Stimulated activated CD4-positive, alpha-beta T cell treated with anti-CD3 and anti-CD28 coated beads, Interleukin-1b, Interleukin-23, amount 100 ng/mL, for 48 hours (primary cell): ENCODE results near the gene MEIKIN.
"Not testable (repeated sequence)": the region's sequence is repeated elsewhere in the genome, so short reads cannot be mapped to it uniquely, and the experiment has no call there.

Experiments
- DNase-seq: peaks from one replicate; pipeline ENCODE4 v3.0.0-alpha.2; 2020

Gene MEIKIN

DNA sequence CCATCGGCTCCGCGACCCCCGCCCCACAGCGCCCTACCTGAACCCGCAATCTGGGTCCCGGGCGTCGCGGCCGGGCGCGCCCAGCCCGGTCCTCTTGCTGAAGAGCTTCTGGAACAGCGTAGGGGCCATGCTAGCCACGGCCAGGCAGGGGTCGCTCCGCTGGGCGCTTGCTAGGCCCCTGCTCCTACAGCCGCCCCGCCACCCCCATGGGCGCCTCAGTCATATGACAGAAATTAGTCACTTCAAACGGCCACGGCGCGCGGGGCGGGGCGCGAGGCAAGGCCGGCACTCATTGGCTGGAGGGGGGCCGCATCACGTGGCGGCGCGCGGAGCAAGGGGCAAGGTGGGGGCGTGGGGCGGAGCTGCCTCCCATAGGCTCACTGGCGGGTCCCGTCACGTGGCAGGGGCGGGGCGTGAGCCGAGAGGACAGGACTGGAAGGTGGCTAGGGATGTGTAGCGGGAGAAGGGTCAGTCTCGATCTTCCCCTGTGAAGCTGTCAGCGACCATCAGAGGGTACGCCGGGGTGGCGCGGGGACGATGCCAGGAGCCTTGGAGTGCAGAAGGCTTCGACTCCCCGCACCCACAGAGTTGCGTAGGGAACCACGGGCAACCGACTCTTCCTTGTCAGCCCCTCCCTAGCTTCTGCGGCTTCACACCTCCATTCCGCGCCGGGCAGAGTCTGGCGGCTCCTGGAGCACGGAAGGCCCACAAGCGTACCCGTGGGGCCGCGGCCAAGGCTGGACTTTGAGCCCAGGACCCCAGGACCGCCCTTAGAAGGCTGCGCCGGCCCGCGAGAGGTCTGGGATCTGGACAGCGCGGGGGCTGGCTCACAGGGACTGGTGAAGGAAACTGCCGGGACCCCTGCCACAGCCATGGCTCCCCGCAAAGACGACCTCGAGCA is 148.4 kb downstream of the MEIKIN start, which contains the start of gene FNIP1:
Gene FNIP1, minus strand, starts transcription at position 225 of the 901 bp plus-strand sequence. Its CDS starts 96 bp downstream, at position 129.
- peak; percentile 99 for DNase-seq

DNA sequence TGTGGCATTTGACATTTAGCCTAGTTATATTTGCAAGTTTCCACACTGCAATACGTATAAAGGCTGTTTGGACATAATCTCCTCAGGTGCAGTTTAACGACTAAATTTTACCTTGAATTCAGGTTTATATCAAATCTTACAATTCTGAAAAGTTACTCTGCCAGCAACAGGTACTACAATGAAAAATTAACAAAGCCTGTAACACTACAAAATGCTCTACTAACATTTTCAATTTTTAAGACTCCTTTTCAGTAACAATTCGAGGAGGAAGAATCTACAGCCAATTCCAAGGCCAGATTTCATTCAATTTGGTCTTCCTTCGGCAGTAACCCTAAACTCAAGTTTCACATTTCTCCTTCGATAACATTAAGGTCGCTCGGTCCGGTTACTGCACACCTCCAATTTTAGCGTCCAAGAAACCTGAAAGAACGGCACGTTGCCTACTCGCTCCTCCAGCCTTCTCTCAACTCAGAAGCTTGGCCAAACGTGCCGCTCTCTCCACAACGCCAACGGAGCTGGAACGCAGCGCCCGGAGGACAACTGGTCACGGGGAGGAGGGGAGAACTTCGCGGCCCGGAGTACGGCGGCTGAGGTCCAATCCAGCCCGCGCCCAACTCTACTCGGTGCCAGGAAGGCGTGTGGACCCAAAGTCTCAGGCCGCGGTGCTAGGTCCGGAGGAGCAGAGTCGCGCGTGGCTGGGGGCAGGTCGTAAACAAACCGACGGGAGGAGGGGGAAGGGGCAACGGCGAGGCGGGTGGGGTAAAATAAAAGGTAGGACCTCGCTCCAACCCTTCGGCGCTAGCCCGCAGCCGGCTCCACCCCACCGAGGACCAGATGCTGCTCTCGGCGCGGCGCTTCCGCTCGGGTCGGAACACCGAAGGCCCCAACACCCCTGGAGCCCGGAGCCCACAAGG is 149.3 kb downstream of the MEIKIN start:
- peak; percentile 25 for DNase-seq

DNA sequence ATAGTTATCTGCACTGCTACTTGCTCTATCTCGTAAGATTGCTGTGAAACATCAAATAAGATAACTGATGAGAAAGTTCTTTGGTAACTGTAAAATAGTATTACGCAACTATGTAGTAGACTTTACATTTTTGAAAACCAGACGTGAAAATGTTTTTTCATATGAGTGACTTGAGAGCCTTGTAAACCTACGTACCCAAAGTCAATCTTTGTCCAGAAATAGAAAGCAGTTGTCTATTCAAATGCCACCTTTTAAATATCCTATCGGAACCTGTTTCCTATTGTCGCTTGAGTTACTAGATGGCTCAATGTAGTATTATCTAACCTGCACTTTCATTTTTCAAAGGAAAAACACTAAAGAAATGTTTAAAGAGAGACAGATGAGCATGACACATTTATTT is 150.2 kb downstream of the MEIKIN start:
- DNase-seq: no peak

DNA sequence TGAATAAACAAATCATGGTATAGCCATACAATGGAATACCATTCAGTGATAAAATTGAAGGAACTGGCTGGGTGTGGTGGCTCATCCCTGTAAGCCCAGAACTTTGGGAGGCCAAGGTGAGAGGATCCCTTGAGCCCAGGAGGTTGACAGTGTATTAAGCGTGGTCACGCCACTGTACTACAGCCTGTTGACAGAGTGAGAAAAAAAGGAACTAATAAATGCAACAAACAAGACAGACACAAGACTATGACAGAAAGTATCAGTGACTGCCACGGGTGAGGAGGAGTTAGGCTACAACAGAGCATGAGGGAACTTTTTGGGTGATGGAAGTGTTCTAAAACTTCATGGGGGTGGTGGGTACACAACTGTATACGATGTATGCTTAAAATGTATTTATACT is 150.9 kb downstream of the MEIKIN start:
- DNase-seq: no peak

DNA sequence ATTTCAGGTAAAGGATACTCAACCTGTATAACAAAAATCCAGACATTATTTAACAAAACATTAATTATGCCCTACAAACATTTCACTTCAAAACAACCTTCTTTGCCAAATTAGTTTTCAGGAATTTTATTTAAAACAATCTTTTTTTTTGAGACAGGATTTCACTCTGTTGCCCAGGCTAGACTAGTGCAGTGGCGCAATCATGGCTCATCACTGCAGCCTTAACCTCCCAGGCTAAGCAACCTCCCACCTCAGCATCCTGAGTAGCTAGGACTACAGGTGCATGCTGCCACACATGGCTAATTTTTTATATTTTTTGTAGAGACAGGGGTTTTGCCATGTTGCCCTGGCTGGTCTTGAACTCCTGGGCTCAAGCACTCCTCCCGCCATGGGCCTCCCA is 152.6 kb downstream of the MEIKIN start:
- no peak for DNase-seq

DNA sequence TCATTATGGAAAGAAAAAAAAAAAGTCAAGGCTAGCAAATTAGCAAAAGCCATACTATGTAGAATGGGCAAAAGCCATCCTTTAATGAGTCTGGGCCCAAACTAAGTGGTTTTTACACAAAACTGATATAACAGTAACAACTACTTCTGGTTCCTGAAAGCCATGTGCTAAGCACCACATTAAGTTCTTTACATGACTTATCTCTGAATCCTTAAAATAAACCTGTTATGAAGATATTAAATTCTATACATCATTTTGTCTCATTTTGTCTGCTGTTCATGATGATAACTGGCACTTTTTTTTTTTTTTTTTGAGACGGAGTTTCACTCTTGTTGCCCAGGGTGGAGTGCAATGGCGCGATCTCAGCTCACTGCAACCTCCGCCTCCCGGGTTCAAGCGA is 153.6 kb downstream of the MEIKIN start:
- no peak for DNase-seq

DNA sequence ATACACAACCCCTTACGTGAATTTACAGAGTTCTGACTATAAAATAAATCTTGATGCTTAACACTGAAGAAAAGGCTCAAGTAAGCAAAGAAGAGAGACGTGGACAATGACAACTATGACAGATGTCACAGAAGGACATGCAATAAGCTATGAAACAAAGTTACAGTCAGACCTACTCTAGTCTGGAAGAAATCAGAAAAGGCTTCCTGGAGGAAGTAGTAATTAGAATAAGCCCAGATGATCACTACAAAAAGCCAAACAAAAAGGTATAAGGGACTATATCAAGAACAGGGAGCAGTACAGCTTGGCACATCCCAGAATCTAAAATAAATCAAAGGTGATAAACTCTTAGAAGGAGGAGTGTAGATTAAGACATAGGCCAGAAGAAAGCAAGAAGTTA is 154.9 kb downstream of the MEIKIN start:
- DNase-seq: no peak

DNA sequence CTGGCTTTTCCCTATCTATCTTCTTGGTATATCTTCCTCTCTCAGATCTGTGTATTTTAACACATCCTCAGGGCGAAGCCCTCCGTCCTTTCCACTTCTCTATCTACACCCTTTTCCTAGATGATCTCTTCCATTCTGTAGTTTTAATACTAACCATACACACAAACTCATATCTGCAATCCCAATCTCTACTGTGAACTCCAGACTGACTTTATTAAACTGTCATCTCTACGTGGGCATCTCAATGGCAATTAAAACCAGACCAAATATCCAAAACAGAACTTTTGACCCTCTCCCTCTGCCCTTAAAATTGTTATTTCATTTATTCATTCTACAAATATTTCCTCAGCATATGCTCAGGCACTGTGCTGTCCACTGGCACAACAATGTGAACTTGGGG is 155.7 kb downstream of the MEIKIN start:
- no peak for DNase-seq

DNA sequence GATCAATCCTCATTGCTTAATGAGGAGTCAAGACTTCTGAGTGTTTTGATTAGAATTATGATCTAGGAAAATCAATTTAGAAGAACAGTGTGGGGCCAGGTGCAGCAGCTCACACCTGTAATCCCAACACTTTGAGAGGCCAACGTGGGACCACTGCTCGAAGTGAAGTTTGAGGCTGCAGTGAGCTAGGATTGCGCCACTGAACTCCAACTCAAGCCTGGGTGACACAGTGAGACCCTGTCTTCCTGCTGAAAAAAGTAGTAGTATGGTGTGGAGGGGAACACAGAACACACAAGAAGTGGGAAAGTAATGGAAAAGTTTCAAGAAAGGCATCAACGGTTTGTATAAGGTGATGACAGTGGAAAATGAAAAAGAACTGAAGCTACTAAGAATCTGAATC is 157.7 kb downstream of the MEIKIN start:
- DNase-seq: no peak

DNA sequence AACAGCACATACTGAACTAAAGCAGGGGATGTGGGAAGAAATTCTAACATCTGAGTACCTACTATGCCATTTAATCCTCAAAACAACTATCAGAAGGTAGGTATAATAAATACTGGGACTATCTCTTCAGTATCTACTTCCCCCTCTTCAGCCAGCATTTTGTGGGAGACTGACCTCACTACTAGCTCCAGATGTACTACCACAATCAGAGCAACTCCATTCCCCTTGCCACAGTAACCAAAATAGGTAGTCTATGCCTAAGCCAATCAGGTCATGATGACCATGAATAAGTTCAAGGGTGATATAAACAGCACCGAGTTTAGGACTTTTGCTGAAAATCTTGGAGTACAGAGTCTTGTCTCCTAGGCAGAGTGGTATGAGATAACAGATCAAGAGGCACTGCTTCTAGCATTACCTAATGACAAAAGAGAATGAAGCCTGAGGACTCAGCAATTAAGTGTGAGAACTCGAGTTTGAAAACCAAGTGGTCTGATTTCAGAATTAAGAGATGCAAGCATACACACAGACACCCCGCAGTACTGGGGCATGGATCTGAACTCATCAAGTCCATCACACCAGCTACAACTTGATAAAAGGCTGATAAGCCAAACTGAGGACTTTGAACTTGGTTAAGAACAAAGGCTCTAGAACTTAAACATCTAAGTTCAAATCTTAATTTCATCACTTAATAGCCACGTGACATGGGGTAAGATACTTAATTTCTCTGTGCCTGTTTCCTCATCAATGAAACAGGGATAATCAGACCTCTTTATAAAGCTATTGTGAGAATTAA is 158.4 kb downstream of the MEIKIN start:
- no peak for DNase-seq

DNA sequence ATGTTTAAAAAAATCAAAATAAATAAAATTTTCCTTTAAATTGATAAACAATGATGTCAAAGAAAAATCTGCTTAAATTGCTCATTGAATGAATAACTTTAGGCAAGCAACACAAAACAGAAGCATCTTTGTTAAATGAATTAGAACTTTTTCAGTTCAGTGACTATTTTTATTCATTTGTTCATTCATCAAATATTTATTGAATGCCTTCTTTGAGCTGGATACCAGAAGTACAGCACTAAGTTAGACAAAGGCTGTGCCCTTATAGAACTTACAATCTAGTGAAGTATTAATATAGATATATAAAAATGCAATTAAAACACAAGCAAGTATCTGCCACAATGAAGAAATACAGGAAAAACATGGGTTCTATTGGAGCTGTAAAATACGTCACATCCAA is 159.4 kb downstream of the MEIKIN start:
- DNase-seq: no peak

DNA sequence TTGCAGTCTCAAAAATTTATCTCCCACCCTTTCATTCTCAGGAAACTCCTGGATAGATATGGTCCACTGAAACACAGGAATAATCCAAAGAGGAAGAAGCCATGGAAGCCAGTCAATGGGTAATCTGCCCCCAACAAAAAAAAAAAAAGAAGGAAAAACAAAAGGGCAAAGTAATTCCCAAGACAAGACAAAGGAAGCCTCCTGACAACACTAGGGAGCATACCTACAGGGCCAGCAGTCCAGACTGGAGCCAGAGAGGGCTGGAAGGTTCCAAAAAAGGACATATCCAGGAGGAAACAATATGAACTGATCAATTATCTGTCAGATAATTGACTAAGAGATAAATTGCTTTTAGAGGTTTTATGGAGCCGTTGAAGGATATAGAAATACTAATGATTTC is 161.6 kb downstream of the MEIKIN start:
- DNase-seq: no peak

DNA sequence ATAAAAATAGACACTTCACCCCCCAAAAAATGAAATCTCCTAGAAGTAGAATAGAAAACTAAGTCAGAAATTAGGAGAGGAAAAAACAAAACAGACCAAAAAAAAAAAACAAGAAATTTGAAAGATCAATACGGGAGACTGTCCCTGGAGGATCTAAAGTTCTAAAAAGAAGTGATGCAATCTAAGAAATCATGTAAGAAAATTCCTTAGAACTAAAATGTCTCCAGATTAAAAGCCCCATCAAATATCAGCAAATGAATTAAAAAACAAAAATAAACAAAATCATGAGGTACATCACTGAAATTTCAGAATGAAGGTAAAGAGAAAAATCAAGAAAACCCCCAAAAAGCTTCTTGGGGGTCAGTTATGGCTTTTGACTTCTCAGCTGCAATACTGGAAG is 162.1 kb downstream of the MEIKIN start:
- DNase-seq: no peak

DNA sequence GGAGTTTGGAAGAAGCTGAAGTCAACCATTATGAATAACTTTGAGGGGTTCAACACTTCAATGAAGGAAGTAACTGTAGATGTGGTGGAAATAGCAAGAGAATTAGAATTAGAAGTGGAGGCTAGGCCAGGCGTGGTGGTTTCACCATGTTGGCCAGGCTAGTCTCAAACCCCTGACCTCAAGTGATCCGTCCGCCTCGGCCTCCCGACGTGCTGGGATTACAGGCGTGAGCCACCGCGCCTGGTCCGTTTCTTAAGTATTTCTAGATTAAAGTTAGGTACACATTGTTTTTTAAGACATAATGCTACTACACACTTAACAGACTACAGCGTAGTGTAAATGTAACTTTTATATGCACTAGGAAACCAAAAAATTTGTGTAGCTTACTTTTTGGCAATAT is 162.7 kb downstream of the MEIKIN start:
- no peak for DNase-seq

DNA sequence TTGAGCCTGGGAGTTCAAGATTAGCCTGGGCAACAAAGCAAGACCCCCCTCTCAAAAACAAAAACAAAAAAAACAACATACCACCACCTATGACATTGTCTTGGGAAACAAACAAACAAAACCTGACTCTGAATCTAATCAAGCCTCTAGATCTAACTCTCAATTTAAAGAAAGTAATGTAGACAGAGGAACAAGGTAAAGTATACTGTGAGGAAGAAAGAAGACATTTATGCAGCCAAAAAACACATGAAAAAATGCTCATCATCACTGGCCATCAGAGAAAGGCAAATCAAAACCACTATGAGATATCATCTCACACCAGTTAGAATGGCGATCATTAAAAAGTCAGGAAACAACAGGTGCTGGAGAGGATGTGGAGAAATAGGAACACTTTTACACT is 167.3 kb downstream of the MEIKIN start:
- DNase-seq: not testable (repeated sequence)

DNA sequence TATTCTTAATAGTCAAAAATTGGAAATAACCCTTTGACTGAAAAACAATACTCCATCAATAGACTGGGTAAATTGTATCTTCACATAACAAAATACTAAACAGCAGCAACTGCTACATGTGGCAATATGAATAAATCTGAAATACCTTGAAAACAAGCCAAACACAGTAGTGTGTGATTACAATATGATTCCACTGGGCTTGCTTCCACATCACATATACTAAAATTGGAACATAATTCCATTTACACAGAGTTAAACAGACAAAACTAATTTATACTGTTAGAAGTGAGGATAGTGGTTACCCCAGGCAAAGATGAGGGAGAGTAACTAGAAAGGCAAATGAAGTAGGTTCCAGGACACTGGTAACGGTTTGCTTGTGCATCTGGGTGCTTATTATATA is 169.0 kb downstream of the MEIKIN start:
- DNase-seq: no peak

DNA sequence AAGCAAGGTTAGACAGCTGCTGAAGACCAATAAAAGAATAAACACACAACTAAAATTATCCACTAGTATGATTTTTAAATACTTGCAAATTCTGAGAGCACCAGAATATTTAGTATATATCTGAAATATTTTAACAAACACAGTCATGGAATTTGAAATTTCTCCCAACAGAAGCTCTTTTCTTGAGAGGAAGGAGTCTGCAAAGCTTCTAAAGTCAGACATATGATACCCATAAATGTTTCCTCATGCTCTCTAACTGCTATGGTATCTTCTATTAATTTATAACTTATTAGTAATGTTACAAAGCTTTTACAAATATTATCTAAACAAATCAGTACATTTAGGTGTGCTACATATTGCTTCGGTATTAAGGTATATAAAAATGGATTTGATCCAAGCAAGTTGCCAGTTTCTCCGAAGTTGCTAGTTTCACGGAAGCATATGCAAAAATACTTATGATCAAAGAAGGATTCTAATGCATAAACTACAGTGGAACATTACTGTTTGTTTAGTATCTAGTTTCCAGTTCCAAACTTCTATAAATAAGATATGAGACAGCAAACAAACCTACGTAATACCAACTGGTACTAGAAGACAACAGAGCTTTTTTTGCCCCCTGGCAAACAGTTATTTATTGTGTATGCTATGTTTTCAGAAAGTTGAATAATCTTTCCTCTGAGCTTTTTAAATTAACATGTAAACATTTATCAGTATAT is 170.7 kb downstream of the MEIKIN start:
- no peak for DNase-seq

DNA sequence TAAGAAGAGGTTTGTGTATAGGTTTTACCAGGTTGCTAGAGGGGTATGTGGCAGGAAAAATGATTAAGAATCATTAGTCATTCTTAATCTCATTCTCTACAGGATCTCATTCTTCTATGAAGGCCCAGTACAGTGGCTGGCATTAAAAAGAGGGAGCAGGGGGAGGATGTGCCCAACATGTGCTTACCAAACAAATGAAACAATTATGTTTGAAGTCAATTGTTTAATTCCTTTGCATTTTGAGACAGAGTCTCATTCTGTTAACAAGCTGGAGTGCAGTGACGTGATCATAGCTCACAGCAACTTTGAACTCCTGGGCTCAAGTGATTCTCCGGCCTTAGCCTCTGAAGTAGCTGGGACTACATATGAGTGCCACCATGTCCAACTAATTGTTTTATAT is 171.7 kb downstream of the MEIKIN start:
- no peak for DNase-seq

DNA sequence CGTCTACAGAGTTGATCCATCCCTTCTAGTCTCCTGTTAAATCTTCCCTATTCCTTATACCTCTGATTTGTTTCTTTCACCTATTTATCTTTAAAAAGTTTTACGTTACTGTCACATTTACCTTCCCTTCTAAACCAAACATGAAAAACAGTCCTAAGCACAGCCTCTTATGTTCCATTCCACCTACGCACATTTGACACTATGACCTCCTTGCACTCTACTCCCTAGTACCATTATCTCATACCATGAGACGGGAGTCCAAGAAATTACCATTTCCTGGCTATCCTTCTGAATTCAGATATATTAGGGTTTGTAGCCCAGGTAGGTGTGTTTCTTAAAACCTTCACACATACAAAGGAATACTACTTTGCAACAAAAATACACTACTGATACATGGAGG is 173.8 kb downstream of the MEIKIN start:
- DNase-seq: no peak

DNA sequence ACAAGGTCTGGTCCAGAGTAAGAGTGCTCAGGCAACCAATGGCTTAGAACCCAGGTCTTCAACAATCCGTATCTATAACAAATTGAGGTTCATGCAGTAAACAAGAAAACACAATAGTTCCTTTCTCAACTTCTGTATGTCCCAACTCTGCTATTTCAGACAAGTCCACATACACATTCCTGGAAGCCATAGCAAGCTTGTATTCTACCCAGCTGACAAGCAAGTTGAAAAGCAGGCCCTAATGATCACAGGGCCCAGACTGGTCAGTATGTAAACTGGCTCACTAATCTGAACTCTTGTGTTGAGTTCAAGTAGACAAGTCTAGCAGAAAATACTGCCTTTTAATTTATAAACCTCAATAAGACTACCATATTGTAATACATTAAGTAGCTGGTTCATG is 175.5 kb downstream of the MEIKIN start:
- DNase-seq: no peak

DNA sequence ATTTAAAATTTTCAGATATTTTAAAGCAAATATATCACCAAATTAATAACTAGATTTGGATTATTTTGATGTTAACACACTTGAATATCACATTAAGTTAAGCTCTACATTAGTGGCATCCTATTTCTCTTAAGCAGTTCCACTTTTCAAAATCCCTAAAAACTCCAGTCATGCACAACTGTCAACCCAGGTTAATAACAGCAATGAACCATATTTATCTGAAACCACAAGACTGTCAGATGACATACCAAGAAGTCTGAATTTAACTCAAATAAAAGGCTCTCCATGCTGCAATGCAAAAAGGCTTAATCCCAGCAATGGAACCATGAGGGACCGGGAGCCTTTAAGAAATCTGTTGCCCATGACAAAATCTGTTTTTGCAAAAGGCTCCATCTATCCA is 176.1 kb downstream of the MEIKIN start:
- no peak for DNase-seq

DNA sequence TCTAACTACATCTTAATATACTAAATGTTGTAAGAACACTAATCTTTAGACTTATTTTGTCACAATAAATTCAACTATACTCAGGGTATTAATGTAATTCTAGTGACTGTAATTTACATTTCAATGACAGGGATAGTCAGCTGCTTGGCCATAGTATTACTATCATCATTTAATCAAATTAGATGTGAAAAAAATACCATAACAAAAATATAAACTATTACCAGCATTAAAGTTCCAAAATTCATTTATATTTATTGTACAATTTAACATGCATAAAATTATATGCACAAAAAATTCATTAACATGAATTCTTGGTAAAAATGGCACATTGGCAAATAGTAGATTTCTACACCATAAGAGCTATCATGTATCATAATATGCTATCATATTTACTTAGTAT is 177.6 kb downstream of the MEIKIN start:
- no peak for DNase-seq
